Activated T-helper 1 cell treated with anti-CD3 and anti-CD28 coated beads, Interleukin-12 subunit alpha, Interleukin-12 subunit beta, Interleukin-2, Interleukin-4 antibody, amounts not matched to agents 30 ng/mL and 10 ng/mL and 1 ng/mL, durations not matched to agents 14 hours and 24 hours and 36 hours (primary cell): ENCODE measurements around the gene ARHGEF19. TPM values are rescaled to one million over a fixed set of nuclear protein-coding genes. Genes with fewer than 3 reads are reported as not detected.
A peak's percentile ranks its signal among the peaks of the same experiment; 100 is the strongest.

Experiments used
- DNase-seq: peaks from one replicate; pipeline ENCODE4 v3.0.0; 2021; ENCODE audit warnings: low spot score
- H3K27ac Mint-ChIP-seq: one replicate; pipeline ENCODE4 v1.8.0; 2021; ENCODE audit warnings: mild to moderate bottlenecking, mixed read lengths
- H3K27me3 Mint-ChIP-seq: one replicate; pipeline ENCODE4 v1.8.0; 2022; ENCODE audit warnings: mild to moderate bottlenecking, moderate library complexity, mixed read lengths; ENCODE audit not compliant: insufficient read depth
- H3K36me3 Mint-ChIP-seq: one replicate; pipeline ENCODE4 v1.8.0; 2021; ENCODE audit warnings: low read depth, mixed read lengths
- H3K4me1 Mint-ChIP-seq: one replicate; pipeline ENCODE4 v1.8.0; 2021; ENCODE audit warnings: low read depth, mixed read lengths
- H3K4me3 Mint-ChIP-seq: one replicate; pipeline ENCODE4 v1.8.0; 2021; ENCODE audit warnings: mild to moderate bottlenecking, moderate library complexity, mixed read lengths
- H3K9me3 Mint-ChIP-seq: one replicate; pipeline ENCODE4 v1.8.0; 2021; ENCODE audit warnings: mixed read lengths
- intact Hi-C: fragments of 100-400 bp; cut with micrococcal nuclease; formaldehyde crosslinking; loops from one replicate; pipeline ENCODE4 v1.15.1; 2024
- total RNA-seq: library from RNA; stranded (reverse); gene quantifications from 2 replicates; pipeline ENCODE4 v1.2.3, GENCODE V29; 2022

Gene ARHGEF19
- total RNA-seq, 1 donor from 2014 or later = 11.2 TPM

DNA sequence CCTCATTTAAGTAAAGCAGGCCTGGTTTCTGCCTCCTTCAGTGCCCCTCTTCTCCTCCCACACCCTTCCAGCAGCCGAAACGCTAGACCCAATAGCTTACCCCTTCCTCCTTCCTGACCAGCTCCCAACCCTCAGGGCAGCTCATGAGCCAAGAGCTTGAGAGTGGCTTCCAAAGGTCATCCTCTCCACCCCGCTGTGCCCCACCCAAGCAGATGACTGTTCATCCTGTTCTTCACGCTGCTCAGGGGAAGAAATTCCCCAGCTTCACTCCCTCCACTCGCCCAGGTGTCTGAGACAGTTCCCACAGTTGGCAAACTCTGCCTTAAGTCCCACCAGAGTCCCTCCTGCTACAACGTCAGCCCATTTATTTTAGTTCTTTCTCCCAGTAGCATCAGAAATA lies 23.4 kb downstream of the ARHGEF19 start:
- intact Hi-C loops = loop anchor here (5.0 kb wide), 1 partner anchor 397 kb away; no protein-coding TSS in a partner anchor
- peaks cover 9% of the 10 kb centered on the region for H3K27me3 Mint-ChIP-seq
- no peak for DNase-seq
- no peaks in the 10 kb centered on the region for H3K4me1 Mint-ChIP-seq
- H3K9me3 Mint-ChIP-seq = no peaks in the 10 kb centered on the region
- no peaks in the 10 kb centered on the region for H3K36me3 Mint-ChIP-seq
- H3K27ac Mint-ChIP-seq = no peak overlapping the region
- H3K4me3 Mint-ChIP-seq = no peak overlapping the region

GRCh38 chr1:16187748-16188401 lies 24.6 kb downstream of the ARHGEF19 start:
- Mint-ChIP-seq H3K27me3 (peaks cover 9% of the 10 kb centered on the region), H3K4me1 (no peaks in the 10 kb centered on the region), H3K4me3 (no peak overlapping the region)

GRCh38 chr1:16186655-16187235 lies 25.7 kb downstream of the ARHGEF19 start:
- no peaks in the 10 kb centered on the region for H3K9me3 Mint-ChIP-seq
- no peaks in the 10 kb centered on the region for H3K4me1 Mint-ChIP-seq
- H3K27me3 Mint-ChIP-seq = peaks cover 8% of the 10 kb centered on the region
- no peak overlapping the region for H3K4me3 Mint-ChIP-seq
- no peak for DNase-seq
- intact Hi-C loops = loop anchor here (1.0 to 5.0 kb wide), 4 partner anchors 58 to 394 kb away; no protein-coding TSS in a partner anchor
- no peak overlapping the region for H3K27ac Mint-ChIP-seq
- H3K36me3 Mint-ChIP-seq = no peaks in the 10 kb centered on the region

More at GRCh38 chr1:16187748-16188401, 24.6 kb downstream of the ARHGEF19 start:
- H3K27ac Mint-ChIP-seq = no peak overlapping the region
- intact Hi-C loops = loop anchor here (1.0 to 5.0 kb wide), 4 partner anchors 56 to 396 kb away; no protein-coding TSS in a partner anchor
- H3K36me3 Mint-ChIP-seq = no peaks in the 10 kb centered on the region
- no peaks in the 10 kb centered on the region for H3K9me3 Mint-ChIP-seq
- DNase-seq = peak; percentile 63

DNA sequence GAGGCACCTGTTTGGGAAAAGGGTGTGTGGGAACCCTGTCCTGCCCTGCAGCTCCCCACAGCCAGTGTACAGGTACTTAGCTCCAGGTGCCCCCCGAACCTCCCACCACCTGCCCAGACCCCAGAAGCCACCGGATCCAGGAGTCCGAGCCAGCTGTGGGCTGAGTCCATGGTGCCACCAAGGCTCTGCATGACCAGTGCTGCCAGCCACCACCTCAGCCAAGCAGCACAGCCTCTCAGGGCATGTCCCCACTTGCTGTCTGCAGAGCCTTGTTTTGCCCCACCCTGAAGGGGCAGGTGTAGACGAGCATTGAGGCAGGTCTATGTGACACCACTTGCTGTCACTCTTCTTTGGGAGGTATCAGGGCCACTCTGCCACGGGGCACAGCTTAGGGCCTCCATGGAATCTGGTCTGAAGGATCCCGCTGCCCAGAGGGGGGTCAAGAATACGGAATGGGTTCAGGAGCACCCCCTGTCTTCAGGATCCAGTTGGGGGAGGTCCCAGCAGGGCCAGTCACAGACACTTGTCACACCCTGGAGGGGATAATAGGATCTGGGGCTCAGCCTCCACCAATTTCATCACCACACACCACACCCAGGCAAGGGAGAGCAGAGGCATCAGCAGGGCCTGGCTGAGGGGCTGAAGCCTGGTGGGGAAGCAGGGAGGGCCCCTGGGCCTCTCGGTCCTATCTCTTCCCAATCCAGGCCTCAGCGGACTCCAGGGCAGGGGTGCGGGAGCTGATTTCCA lies 27.7 kb downstream of the ARHGEF19 start:
- H3K27me3 Mint-ChIP-seq = peaks cover 2% of the 10 kb centered on the region
- DNase-seq = no peak
- intact Hi-C loops = loop anchor here (5.0 kb wide), 1 partner anchor 392 kb away; no protein-coding TSS in a partner anchor
- H3K9me3 Mint-ChIP-seq = no peaks in the 10 kb centered on the region
- no peak overlapping the region for H3K27ac Mint-ChIP-seq
- H3K4me1 Mint-ChIP-seq = no peaks in the 10 kb centered on the region
- no peaks in the 10 kb centered on the region for H3K36me3 Mint-ChIP-seq
- H3K4me3 Mint-ChIP-seq = no peak overlapping the region

DNA sequence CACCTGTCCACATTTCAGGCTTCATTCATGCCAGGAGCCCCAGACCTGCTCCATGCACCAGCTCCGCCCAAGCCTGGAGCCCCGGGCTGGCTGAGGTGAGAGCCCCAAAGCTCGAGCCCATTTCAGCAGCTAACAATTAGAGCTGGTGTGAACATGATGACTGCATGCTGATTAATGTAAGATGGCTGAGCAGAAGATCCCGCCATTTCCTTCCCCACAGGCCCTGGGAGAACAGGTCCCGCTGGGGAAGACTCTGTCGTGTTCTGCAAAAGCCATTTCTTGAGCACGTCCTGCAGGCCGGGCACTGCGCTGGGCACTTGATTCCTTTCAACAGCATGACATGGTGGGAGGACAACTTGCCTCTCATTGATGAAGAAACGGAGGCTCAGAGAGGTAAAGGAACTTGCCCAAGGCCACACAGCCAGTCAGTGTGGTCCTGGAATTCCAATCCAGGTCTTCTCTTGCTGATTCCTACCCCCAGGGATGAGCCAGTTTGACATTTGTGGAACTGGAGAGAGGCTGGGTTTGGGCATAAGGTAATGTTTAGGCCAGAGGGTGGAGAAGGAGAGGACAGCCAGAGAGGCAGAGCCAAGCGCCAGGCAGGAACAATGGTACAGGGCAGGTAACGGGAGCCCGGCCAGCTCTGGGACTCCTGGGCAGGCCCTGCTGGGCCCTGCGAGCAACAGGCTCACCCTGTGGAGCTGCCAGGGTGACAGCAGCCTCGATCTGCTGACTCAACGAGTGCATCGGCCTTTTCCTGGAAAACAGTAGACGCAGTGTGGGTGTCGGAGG lies 28.5 kb downstream of the ARHGEF19 start:
- H3K9me3 Mint-ChIP-seq = no peaks in the 10 kb centered on the region
- no peaks in the 10 kb centered on the region for H3K36me3 Mint-ChIP-seq
- no peaks in the 10 kb centered on the region for H3K4me1 Mint-ChIP-seq
- H3K4me3 Mint-ChIP-seq = no peak overlapping the region
- no peak overlapping the region for H3K27ac Mint-ChIP-seq
- no peak for DNase-seq
- intact Hi-C loops = no loop called here
- H3K27me3 Mint-ChIP-seq = peaks cover 2% of the 10 kb centered on the region

DNA sequence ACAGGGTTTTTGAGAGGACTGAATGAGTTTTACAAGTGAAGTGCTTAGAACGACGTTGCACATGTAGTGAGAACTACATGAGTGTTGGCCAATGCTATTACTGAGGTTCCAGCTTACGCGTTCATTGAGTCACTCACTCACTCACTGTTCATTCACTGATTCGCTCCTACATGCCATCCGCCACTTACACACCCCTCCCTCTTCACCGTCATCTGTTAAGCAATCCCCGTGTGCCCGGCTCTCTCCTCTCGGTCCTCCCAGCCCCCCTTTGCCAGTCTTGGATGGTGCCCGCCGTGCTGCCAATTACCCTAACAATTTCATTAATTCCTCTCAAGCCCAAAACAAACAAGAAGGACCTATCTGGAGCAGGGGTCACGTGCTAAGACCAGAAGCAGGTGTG lies 29.3 kb downstream of the ARHGEF19 start:
- no peaks in the 10 kb centered on the region for H3K36me3 Mint-ChIP-seq
- no peak overlapping the region for H3K4me3 Mint-ChIP-seq
- peaks cover 7% of the 10 kb centered on the region for H3K27me3 Mint-ChIP-seq
- intact Hi-C loops = no loop called here
- no peaks in the 10 kb centered on the region for H3K4me1 Mint-ChIP-seq
- no peaks in the 10 kb centered on the region for H3K9me3 Mint-ChIP-seq
- DNase-seq = no peak
- H3K27ac Mint-ChIP-seq = no peak overlapping the region

DNA sequence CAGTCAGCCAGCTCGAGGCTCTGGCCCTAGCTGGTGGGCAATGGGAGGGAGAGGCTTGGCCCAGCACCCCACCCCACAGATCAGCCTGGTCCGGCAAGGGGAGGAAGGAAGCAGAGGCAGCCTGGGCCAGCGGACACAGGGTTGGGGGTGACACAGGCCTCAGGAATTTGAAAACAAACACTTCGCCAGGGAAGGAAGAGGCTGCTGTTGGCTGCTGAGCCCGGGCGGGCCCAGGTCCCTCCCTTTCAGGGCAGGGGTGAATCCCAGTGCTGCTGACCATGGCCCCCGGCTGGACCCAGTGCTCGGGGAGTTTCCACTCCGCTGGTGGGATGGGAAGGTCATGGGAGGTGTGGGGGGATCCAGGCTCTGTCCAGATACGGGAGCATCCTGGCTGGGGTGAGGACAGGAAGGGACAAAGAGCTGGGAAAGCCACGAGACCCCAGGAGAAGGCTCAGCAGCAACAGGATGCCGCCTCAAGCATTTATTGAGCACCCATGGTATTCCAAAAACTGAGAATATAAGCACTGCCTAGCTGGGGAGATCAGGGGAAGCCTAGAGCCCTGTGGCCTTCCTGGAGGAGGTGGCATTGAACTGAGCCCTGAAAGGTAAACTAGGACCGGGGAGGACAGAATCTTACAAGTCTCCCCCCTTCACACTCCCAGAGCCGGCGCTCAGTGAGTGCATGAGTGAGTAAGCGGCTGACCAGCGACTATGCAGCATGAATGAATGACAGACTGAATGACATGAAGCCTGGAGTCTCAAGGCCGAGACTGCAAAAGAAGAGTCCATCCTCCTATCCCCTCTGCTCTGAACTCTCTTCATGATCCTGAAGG lies 30.3 kb downstream of the ARHGEF19 start:
- Mint-ChIP-seq H3K9me3 (no peaks in the 10 kb centered on the region), H3K4me1 (no peaks in the 10 kb centered on the region), H3K27me3 (peaks cover 13% of the 10 kb centered on the region), H3K4me3 (no peak overlapping the region), H3K36me3 (no peaks in the 10 kb centered on the region), H3K27ac (no peak overlapping the region)
- intact Hi-C loops = no loop called here
- DNase-seq = no peak

DNA sequence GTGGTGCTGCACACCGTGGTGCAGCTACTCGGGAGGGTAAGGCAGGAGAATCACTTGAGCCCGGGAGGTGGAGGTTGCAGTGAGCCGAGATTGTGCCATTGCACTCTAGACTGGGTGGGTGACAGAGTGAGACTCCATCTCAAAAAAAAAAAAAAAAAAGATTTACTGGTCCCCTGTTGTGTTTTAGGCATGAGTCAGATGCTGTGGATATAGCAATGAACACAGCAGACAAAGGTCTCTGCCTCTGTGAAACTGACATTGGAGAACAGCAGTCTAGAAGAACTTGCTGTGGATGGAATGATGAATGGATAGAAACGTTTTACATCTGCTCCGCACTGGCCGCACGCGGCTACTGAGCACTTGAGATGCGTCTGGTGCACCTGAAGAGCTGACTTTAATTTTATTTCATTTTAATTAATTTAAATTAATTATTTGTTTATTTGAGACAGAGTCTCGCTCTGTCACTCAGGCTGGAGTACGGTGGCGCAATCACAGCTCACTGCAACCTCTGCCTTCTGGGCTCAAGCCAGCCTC lies 32.1 kb downstream of the ARHGEF19 start:
- intact Hi-C loops = no loop called here
- H3K36me3 Mint-ChIP-seq = no peaks in the 10 kb centered on the region
- DNase-seq = no peak
- H3K4me3 Mint-ChIP-seq = no peak overlapping the region
- peaks cover 14% of the 10 kb centered on the region for H3K27me3 Mint-ChIP-seq
- no peaks in the 10 kb centered on the region for H3K9me3 Mint-ChIP-seq
- H3K27ac Mint-ChIP-seq = no peak overlapping the region
- no peaks in the 10 kb centered on the region for H3K4me1 Mint-ChIP-seq

- Mint-ChIP-seq H3K36me3 (no peaks in the 10 kb centered on the region), H3K4me1 (no peaks in the 10 kb centered on the region), H3K4me3 (no peak overlapping the region), H3K27me3 (peaks cover 14% of the 10 kb centered on the region), H3K9me3 (no peaks in the 10 kb centered on the region), H3K27ac (no peak overlapping the region)
- no peak for DNase-seq
- intact Hi-C loops = no loop called here
These were observed 33.6 kb downstream of the ARHGEF19 start for GRCh38 chr1:16178596-16179497.

DNA sequence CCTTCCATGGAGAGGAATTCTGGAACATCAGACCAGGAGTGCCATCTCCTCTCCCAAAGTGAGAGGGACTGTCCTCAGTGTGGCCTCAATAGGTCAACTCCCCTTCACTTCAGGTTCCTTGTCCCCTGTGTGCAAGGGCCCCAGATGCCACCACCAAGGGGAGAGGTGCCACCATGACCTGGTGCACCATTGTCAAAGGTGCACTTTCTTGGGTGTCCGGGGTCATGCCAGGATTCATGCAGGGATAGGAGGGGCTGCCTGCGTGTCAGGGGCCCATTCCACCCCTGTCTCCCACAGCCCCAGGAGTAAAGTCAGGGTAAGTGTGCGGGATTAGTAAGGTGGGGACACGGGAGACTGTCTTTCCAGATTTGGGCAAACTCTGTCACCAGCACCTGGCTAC lies 35.1 kb downstream of the ARHGEF19 start:
- H3K27ac Mint-ChIP-seq = no peak overlapping the region
- H3K4me1 Mint-ChIP-seq = no peaks in the 10 kb centered on the region
- intact Hi-C loops = no loop called here
- no peak overlapping the region for H3K4me3 Mint-ChIP-seq
- no peaks in the 10 kb centered on the region for H3K9me3 Mint-ChIP-seq
- H3K36me3 Mint-ChIP-seq = no peaks in the 10 kb centered on the region
- no peak for DNase-seq
- peaks cover 14% of the 10 kb centered on the region for H3K27me3 Mint-ChIP-seq

GRCh38 chr1:16176653-16177052 lies 35.8 kb downstream of the ARHGEF19 start:
- no peak for DNase-seq
- intact Hi-C loops = no loop called here
- H3K9me3 Mint-ChIP-seq = no peaks in the 10 kb centered on the region
- peaks cover 14% of the 10 kb centered on the region for H3K27me3 Mint-ChIP-seq
- no peaks in the 10 kb centered on the region for H3K4me1 Mint-ChIP-seq
- H3K27ac Mint-ChIP-seq = no peak overlapping the region
- no peaks in the 10 kb centered on the region for H3K36me3 Mint-ChIP-seq
- no peak overlapping the region for H3K4me3 Mint-ChIP-seq
